SH-SY5Y (cell line): Measurements from ENCODE around the gene ITPRIPL2.

Experiments
- GATA2 ChIP-seq: IDR thresholded peaks from 2 replicates; pipeline ENCODE4 v1.6.1; 2011; ENCODE audit warnings: mild to moderate bottlenecking, low read depth, low read length
- GATA3 ChIP-seq: IDR thresholded peaks from 2 replicates; pipeline ENCODE4 v1.6.1; 2011; ENCODE audit warnings: low read depth, mild to moderate bottlenecking, low read length, moderate library complexity

DNA sequence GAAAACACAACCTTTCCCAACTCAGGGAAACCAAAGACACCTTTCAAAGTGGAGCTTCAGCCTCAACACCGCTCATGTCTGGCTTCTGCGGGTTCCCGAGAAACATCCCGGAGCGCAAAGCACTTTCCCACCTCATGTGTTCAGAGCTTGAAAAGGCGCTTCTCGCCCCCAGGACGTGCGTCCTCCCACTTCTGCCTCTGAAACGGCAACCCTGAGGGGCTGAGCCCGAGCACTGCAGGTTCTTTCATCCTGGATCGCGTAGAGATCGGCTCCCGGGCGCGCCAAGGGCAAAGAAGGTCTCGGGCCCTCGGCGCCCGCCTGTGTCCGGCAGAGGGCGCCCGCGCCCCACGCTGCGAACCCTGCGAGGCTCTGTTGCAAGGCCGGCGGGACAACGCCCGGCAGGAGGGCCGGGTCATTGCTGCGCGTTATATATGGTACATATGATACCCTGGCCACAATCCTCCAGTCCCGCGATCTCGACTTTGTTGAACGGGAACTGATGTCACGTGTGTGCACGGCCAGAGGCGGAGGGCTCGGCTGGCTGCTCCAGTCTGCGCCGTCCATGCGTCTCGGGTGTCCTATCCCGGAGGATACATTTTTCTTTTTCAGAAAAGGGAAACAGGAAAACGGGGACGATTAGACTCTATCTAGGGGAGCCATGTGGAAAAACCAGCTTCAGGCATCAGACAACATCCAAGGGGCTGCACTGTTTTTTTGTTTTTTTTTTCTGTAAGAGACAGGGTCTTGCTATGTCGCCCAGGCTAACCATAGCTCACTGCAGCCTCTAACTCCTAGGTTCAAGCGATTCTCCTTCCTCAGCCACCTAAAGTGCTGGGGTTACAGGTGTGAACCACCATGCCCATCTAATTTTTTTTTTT, 27.2 kb upstream of the ITPRIPL2 start:
- TF ChIP-seq GATA2: no peak
- TF ChIP-seq GATA3: no peak
